GM13976 (cell line): ENCODE data around the gene CFTR.

Experiments used
- DNase-seq: peaks from one replicate; pipeline ENCODE4 v3.0.0; 2012; ENCODE audit warnings: low spot score
- CTCF ChIP-seq: IDR thresholded peaks from 2 replicates; pipeline ENCODE4 v1.5.1; 2012; ENCODE audit warnings: borderline replicate concordance, mild to moderate bottlenecking; ENCODE audit not compliant: insufficient read depth; ENCODE audit errors: extremely low read depth, missing control alignments, control extremely low read depth
- in situ Hi-C: fragments of 300-500 bp; cut with MboI; formaldehyde crosslinking; loops from one replicate; pipeline ENCODE4 v1.12.0; 2022; ENCODE audit warnings: low sequenced_read_pairs, mixed read lengths, inconsistent platforms; ENCODE audit not compliant: unreplicated experiment

CFTR gene

DNA sequence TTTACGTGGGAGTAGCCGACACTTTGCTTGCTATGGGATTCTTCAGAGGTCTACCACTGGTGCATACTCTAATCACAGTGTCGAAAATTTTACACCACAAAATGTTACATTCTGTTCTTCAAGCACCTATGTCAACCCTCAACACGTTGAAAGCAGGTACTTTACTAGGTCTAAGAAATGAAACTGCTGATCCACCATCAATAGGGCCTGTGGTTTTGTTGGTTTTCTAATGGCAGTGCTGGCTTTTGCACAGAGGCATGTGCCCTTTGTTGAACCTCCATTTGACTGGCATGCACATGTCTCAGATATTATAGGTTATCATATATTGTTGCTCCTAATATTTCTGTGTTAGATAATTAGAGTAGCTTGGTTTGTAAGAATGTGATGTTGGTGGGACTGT lies 123.8 kb downstream of the CFTR start:
- no peak for DNase-seq
- in situ Hi-C loops, result no loop called here
- no peak for TF ChIP-seq CTCF

GRCh38 chr7:117605712-117606111 lies 125.9 kb downstream of the CFTR start:
- no peak for DNase-seq
- in situ Hi-C loops, result no loop called here
- TF ChIP-seq CTCF, result no peak

DNA sequence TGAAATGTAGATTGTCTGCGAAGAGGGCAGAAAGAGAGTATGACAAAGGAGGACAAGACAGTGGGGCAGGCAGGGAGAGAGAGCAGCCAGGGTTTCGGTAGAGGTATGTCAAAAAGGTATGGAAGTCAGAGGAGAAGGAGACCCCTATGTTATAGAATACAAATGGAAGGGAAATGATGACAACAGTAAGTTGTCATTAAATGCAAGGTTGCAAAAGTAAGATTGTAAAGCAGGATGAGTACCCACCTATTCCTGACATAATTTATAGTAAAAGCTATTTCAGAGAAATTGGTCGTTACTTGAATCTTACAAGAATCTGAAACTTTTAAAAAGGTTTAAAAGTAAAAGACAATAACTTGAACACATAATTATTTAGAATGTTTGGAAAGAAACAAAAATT lies 126.3 kb downstream of the CFTR start:
- DNase-seq, result no peak
- TF ChIP-seq CTCF, result no peak
- in situ Hi-C loops, result no loop called here

GRCh38 chr7:117610396-117610795 lies 130.6 kb downstream of the CFTR start:
- TF ChIP-seq CTCF, result no peak
- no peak for DNase-seq
- in situ Hi-C loops, result no loop called here

DNA sequence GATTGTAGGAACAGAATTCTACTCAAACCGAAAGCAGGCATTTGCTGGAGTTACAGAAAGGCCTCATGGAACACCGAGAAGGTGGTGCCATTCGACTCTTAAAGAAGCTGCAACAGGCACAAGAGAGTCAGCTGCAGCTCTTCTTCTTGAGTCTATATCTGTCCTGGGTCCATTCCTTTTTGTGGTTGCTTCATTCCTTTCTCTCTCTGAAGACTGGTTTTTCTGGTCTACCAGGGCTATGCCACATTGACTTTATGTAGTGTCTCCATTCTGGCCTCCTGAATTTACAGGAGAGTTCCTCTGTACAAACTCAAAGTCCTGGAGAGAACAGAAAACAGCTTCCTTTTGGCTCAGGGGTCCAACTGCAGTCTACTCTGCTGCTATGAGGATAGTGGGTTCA lies 132.8 kb downstream of the CFTR start:
- no peak for TF ChIP-seq CTCF
- in situ Hi-C loops, result no loop called here
- DNase-seq, result no peak

- DNase-seq, result no peak
- in situ Hi-C loops, result no loop called here
- no peak for TF ChIP-seq CTCF
Observed at GRCh38 chr7:117616694-117617093, 136.9 kb downstream of the CFTR start.

GRCh38 chr7:117619681-117620080 lies 139.9 kb downstream of the CFTR start:
- no peak for TF ChIP-seq CTCF
- no peak for DNase-seq
- in situ Hi-C loops, result no loop called here
